GM19025 (cell line): ENCODE measurements around the gene TAPBPL.
"Not testable (repeated sequence)": the region's sequence is repeated elsewhere in the genome, so short reads cannot be mapped to it uniquely, and the experiment has no call there.

Experiments
- ATAC-seq: cut with Tn5 transposase; IDR thresholded peaks from one replicate; pipeline ENCODE4 v1.9.1; 2021; ENCODE audit warnings: mild to moderate bottlenecking, low read depth, moderate library complexity; ENCODE audit not compliant: unreplicated experiment

The TAPBPL gene

DNA sequence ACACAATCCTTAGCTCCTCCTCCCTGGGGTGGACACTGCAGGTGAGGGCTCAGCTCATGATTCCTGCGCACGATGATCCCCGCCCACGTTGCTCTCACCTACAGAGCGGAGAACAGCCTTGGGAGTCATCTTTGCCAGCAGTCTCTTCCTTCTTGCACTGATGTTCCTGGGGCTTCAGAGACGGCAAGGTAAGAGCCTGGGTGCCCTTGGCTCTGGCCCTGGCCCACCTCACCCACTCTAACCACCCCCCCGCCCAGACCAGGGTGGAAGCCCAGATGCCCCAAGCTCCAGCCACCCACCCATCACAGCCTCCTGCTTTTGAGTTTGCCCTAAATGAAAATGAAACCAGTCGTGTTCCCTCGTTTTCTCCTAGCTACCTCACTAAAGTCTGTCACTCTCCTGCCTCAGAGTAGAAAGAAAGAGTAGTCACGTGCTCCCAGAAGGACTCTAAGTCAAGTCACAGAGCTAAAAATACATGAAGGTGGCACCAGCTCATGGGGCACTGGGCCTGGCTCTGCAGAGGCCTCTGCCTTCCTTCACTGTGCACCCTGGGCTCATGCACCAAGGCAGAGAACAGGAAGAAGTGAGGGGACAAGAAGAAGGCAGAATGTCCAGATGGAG is 9.0 kb downstream of the TAPBPL start:
- ATAC-seq: no peak

DNA sequence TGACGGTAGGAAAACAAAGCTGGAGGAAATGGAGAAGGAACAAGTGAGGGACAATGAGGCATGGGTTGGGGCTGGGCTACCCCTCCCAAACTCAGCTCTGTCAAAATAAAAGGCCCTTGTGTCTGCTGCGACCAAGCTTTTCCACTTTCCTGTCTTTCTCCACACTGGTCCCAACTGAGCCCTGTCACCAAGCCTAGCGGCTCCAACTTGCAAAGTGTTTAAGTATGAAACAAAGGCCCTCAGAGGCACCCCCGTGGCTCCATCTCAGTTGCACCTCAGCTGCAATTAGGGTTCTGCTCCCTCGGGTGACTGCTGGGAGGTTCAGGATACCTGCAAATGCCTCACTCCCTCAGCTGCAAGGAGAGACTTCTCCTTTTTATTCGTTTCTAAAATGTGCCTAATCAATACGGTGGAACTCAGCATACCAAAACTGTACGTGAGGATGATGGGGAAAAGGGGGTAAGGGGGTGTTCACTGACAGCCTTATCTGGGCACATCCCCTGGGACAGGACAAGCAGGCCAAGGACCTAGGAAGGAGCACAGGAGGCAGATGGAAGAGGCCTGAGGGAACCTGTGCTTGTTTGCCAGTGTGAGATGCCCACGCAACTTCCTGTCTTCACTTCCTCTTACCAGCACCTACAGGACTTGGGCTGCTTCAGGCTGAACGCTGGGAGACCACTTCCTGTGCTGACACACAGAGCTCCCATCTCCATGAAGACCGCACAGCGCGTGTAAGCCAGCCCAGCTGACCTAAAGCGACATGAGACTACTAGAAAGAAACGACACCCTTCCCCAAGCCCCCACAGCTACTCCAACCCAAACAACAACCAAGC is 9.8 kb downstream of the TAPBPL start:
- peak; percentile 73 for ATAC-seq

- no peak for ATAC-seq
These were observed 10.6 kb downstream of the TAPBPL start for GRCh38 chr12:6462234-6462995.

GRCh38 chr12:6463216-6463615 is 11.4 kb downstream of the TAPBPL start:
- no peak for ATAC-seq

- ATAC-seq: no peak
These were observed 12.0 kb downstream of the TAPBPL start for GRCh38 chr12:6463858-6464257.

- no peak for ATAC-seq
These were observed 12.7 kb downstream of the TAPBPL start for GRCh38 chr12:6464531-6464930.

- no peak for ATAC-seq
These were observed 13.8 kb downstream of the TAPBPL start for GRCh38 chr12:6465467-6466183.

GRCh38 chr12:6466184-6466573 is 14.3 kb downstream of the TAPBPL start:
- no peak for ATAC-seq

GRCh38 chr12:6466751-6467150 is 14.9 kb downstream of the TAPBPL start:
- not testable (repeated sequence) for ATAC-seq

GRCh38 chr12:6467571-6468282 is 15.9 kb downstream of the TAPBPL start:
- not testable (repeated sequence) for ATAC-seq

DNA sequence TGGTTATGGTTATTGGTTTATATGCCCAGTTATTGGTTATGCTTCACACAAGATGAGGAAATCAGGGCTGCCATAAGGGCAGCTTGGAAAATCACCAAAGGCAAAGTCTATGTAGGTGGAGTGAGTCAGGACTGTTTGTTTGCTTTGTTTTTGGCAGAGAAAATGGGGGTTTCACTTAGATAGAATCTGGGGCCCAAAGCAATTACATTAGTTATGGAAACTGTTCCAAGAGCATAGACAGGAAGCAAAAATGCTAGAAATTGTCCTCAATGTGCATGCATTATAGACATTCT is 16.4 kb downstream of the TAPBPL start:
- no peak for ATAC-seq

DNA sequence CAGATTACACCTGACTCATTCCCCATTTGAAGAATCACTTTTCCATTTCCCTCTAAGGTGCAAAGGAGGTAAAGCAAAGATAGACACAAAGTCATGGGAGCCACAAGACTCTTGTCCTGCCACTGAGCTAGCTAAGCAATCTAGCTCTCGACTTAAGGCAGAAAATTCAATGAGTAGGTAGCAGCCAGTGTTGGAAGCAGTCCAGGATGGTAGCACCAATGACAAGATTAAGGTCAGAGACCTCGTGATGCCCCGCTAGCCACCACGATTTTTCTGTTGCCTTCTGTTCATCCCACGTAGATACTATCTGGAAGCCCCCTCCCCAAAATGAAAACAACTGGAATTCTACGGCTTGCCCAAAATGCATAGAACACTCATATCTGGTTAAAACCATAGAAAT is 17.2 kb downstream of the TAPBPL start:
- ATAC-seq: no peak

GRCh38 chr12:6469609-6470374 is 17.9 kb downstream of the TAPBPL start:
- no peak for ATAC-seq

GRCh38 chr12:6470375-6471163 is 18.7 kb downstream of the TAPBPL start, which contains the start of gene VAMP1:
Gene VAMP1, minus strand, starts transcription at chr12:6470677. Its CDS starts 146 bp downstream, at chr12:6470531.
- ATAC-seq: peak; percentile 85

DNA sequence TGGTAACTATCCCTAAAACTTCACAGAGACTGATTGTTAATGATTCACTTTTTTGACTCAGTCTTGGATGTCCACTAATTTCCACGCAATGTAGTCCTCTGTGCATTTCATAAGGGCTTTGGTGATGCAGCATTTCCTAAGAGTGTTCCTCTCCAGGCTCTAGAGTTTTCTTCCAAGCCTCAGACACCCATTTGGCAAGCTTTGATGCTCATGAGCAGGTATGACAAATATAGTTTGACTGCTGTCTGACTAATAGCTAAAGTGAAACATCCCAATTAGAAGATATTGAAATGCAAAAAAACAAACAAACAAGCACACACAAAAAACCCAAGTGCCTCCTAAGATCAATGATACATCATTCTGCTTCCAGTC is 20.1 kb downstream of the TAPBPL start:
- ATAC-seq: no peak

- ATAC-seq: no peak
These were observed 20.6 kb downstream of the TAPBPL start for GRCh38 chr12:6472491-6472890.

- ATAC-seq: not testable (repeated sequence)
These were observed 23.6 kb downstream of the TAPBPL start for GRCh38 chr12:6475233-6475975.

GRCh38 chr12:6476489-6476888 is 24.6 kb downstream of the TAPBPL start:
- ATAC-seq: no peak
